ENCODE results near the gene ATF3.

- TF ChIP-seq, protein P1, sequence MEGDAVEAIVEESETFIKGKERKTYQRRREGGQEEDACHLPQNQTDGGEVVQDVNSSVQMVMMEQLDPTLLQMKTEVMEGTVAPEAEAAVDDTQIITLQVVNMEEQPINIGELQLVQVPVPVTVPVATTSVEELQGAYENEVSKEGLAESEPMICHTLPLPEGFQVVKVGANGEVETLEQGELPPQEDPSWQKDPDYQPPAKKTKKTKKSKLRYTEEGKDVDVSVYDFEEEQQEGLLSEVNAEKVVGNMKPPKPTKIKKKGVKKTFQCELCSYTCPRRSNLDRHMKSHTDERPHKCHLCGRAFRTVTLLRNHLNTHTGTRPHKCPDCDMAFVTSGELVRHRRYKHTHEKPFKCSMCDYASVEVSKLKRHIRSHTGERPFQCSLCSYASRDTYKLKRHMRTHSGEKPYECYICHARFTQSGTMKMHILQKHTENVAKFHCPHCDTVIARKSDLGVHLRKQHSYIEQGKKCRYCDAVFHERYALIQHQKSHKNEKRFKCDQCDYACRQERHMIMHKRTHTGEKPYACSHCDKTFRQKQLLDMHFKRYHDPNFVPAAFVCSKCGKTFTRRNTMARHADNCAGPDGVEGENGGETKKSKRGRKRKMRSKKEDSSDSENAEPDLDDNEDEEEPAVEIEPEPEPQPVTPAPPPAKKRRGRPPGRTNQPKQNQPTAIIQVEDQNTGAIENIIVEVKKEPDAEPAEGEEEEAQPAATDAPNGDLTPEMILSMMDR (IDR thresholded peaks at IDR 0.05; ENCODE audit: low read length): no peak
- TF ChIP-seq EZH2 (IDR thresholded peaks at IDR 0.05; ENCODE audit: borderline replicate concordance, low read length): no peak
These were observed 14.3 kb downstream of the ATF3 start for GRCh38 chr1:212622906-212623305.

Data from OCI-LY1 (cell line).